GM18868 (cell line): ENCODE measurements around the gene COL13A1.

Experiments
- ATAC-seq: cut with Tn5 transposase; IDR thresholded peaks from one replicate; pipeline ENCODE4 v1.9.1; 2021; ENCODE audit warnings: mild to moderate bottlenecking, moderate library complexity; ENCODE audit not compliant: unreplicated experiment

Gene COL13A1

GRCh38 chr10:69960988-69961880 lies 159.5 kb downstream of the COL13A1 start:
- ATAC-seq, result no peak

- no peak for ATAC-seq
Observed at GRCh38 chr10:69961881-69962745, 160.4 kb downstream of the COL13A1 start.

- no peak for ATAC-seq
Observed at GRCh38 chr10:69962746-69963135, 161.0 kb downstream of the COL13A1 start.

GRCh38 chr10:69963178-69963834 lies 161.6 kb downstream of the COL13A1 start:
- ATAC-seq, result no peak

- ATAC-seq, result no peak
Observed at GRCh38 chr10:69963835-69964710, 162.4 kb downstream of the COL13A1 start.

- no peak for ATAC-seq
Observed at GRCh38 chr10:69965086-69965485, 163.4 kb downstream of the COL13A1 start.

- ATAC-seq, result no peak
Observed at GRCh38 chr10:69965919-69966662, 164.4 kb downstream of the COL13A1 start.

GRCh38 chr10:69968830-69969229 lies 167.1 kb downstream of the COL13A1 start:
- ATAC-seq, result no peak

GRCh38 chr10:69969977-69970376 lies 168.3 kb downstream of the COL13A1 start:
- no peak for ATAC-seq

GRCh38 chr10:69972981-69973397 lies 171.3 kb downstream of the COL13A1 start:
- ATAC-seq, result no peak

- ATAC-seq, result no peak
Observed at GRCh38 chr10:69973678-69974077, 172.0 kb downstream of the COL13A1 start.

- no peak for ATAC-seq
Observed at GRCh38 chr10:69974551-69975155, 172.9 kb downstream of the COL13A1 start.

- no peak for ATAC-seq
Observed at GRCh38 chr10:69976795-69977546, 175.3 kb downstream of the COL13A1 start.

- ATAC-seq, result no peak
Observed at GRCh38 chr10:69979174-69979573, 177.5 kb downstream of the COL13A1 start.

GRCh38 chr10:69980672-69981071 lies 179.0 kb downstream of the COL13A1 start:
- no peak for ATAC-seq

- ATAC-seq, result no peak
Observed at GRCh38 chr10:69988094-69988493, 186.4 kb downstream of the COL13A1 start.

GRCh38 chr10:69991151-69991550 lies 189.4 kb downstream of the COL13A1 start:
- ATAC-seq, result no peak

GRCh38 chr10:69994262-69994661 lies 192.6 kb downstream of the COL13A1 start:
- no peak for ATAC-seq
